ENCODE results near the gene ZNF774. TPM values are rescaled to one million over a fixed set of nuclear protein-coding genes. Genes with fewer than 3 reads are reported as not detected.

Gene ZNF774
- total RNA-seq, 1 experiment from 2014 or later, result 4.0 TPM

GRCh38 chr15:90305932-90306331 lies 46.2 kb upstream of the ZNF774 start:
- Histone ChIP-seq H3K9ac (ENCODE audit: low read length) (no peak overlapping the region), H3K79me2 (ENCODE audit: insufficient read depth, low read length) (no peaks in the 10 kb centered on the region), H3K4me3 (replicated peaks in 1 of 2; ENCODE audit: low read depth in 1 of 2, low read length in 2 of 2) (no peak overlapping the region), H3K4me2 (ENCODE audit: low read length) (no peak overlapping the region), H2AFZ (ENCODE audit: low read depth, low read length, poor library complexity, severe bottlenecking) (no peak overlapping the region), H4K20me1 (ENCODE audit: insufficient read depth) (no peaks in the 10 kb centered on the region), H3K27ac (ENCODE audit: low read depth, low read length) (no peak overlapping the region), H3K4me1 (ENCODE audit: control insufficient read depth in 1 of 2, insufficient read depth in 2 of 2, low read length in 2 of 2) (peaks cover 0 to 6% of the 10 kb centered on the region in 2 experiments; a peak in 3 of 4 replicates), H3K27me3 (ENCODE audit: insufficient read depth, low read length) (no peaks in the 10 kb centered on the region), H3K36me3 (ENCODE audit: control insufficient read depth in 1 of 2, insufficient read depth in 2 of 2, low read length in 2 of 2) (no peaks in the 10 kb centered on the region), H3K9me3 (ENCODE audit: control insufficient read depth in 1 of 2, insufficient read depth in 1 of 2, low read depth in 1 of 2, low read length in 2 of 2) (no peaks in the 10 kb centered on the region), H3K9me2 (ENCODE audit: insufficient read depth) (no peaks in the 10 kb centered on the region)
- no TSS peak for BruUV-seq (replicated peaks)
- intact Hi-C loops (cut with micrococcal nuclease), result no loop called here
- POLR2A ChIA-PET, result no interaction called here
- TF ChIP-seq CBX3 (IDR thresholded peaks at IDR 0.05; ENCODE audit: low read depth) (no peak), SP1 (IDR thresholded peaks at IDR 0.05; ENCODE audit: low read depth) (no peak), POLR2AphosphoS5 (IDR thresholded peaks at IDR 0.05; ENCODE audit: low read depth, low read length) (no peak)
- RAD21 ChIA-PET (ENCODE audit: low non-redundant PET in 1 of 2, low total read pairs in 2 of 2, uncharacterized antibody in 2 of 2, unreplicated experiment in 2 of 2), result no interaction called here
- no peak for ATAC-seq
- DNase-seq (ENCODE audit: low read depth, low spot score), result no peak
- CTCF ChIA-PET, result interaction anchor here (1.1 to 1.9 kb wide), 2 partner anchors 14 kb away, joined by 4 to 13 read pairs; no protein-coding TSS in a partner anchor

- CTCF ChIA-PET, result interaction anchor here (1.5 to 1.9 kb wide), 2 partner anchors 13 kb away, joined by 5 to 13 read pairs; no protein-coding TSS in a partner anchor
- Histone ChIP-seq H3K27me3 (ENCODE audit: insufficient read depth, low read length) (no peaks in the 10 kb centered on the region), H2AFZ (ENCODE audit: low read depth, low read length, poor library complexity, severe bottlenecking) (no peak overlapping the region), H3K27ac (ENCODE audit: low read depth, low read length) (no peak overlapping the region), H3K4me3 (replicated peaks in 1 of 2; ENCODE audit: low read depth in 1 of 2, low read length in 2 of 2) (no peak overlapping the region), H4K20me1 (ENCODE audit: insufficient read depth) (no peaks in the 10 kb centered on the region), H3K4me2 (ENCODE audit: low read length) (no peak overlapping the region), H3K79me2 (ENCODE audit: insufficient read depth, low read length) (no peaks in the 10 kb centered on the region), H3K4me1 (ENCODE audit: control insufficient read depth in 1 of 2, insufficient read depth in 2 of 2, low read length in 2 of 2) (peaks cover 0 to under 1% of the 10 kb centered on the region in 2 experiments; a peak in 1 of 4 replicates), H3K9me2 (ENCODE audit: insufficient read depth) (no peaks in the 10 kb centered on the region), H3K36me3 (ENCODE audit: control insufficient read depth in 1 of 2, insufficient read depth in 2 of 2, low read length in 2 of 2) (no peaks in the 10 kb centered on the region), H3K9me3 (ENCODE audit: control insufficient read depth in 1 of 2, insufficient read depth in 1 of 2, low read depth in 1 of 2, low read length in 2 of 2) (no peaks in the 10 kb centered on the region), H3K9ac (ENCODE audit: low read length) (no peak overlapping the region)
- RAD21 ChIA-PET (ENCODE audit: low non-redundant PET in 1 of 2, low total read pairs in 2 of 2, uncharacterized antibody in 2 of 2, unreplicated experiment in 2 of 2), result no interaction called here
- no TSS peak for BruUV-seq (replicated peaks)
- TF ChIP-seq ZFX (IDR thresholded peaks at IDR 0.05), result no peak
- intact Hi-C loops (cut with micrococcal nuclease), result no loop called here
- POLR2A ChIA-PET, result no interaction called here
- DNase-seq (ENCODE audit: low read depth, low spot score), result no peak
- no peak for ATAC-seq
These were observed 45.5 kb upstream of the ZNF774 start for GRCh38 chr15:90306560-90306959.
